Upper lobe of left lung (tissue), 4 donors: ENCODE results near the gene GEMIN7.

Experiments
- EP300 ChIP-seq, 4 donors: sonication (generic); formaldehyde crosslinking; IDR thresholded peaks; one replicate each; pipeline ENCODE4 v1.5.1; 2017; ENCODE audit warnings: antibody characterized with exemption in 4 of 4, control low read depth in 2 of 4
- POLR2A ChIP-seq, 4 donors: fragments of 450-650 bp; IDR thresholded peaks; one replicate each; pipeline ENCODE4 v1.5.1; 2016 to 2017; ENCODE audit warnings: antibody characterized with exemption in 4 of 4, mild to moderate bottlenecking in 2 of 4
- POLR2AphosphoS5 ChIP-seq, 2 donors: sonication (generic); formaldehyde crosslinking; IDR thresholded peaks; one replicate each; pipeline ENCODE4 v1.5.1; 2017; ENCODE audit warnings: antibody characterized with exemption in 2 of 2
- TF ChIP-seq, protein P1 (sequence below), 6 experiments: fragments of 450-650 bp in 4 of 6; fragments of 200-600 bp in 2 of 6; sonication (generic) in 2 of 6; IDR thresholded peaks; one replicate each; pipeline ENCODE4 v1.5.1; 2016 to 2019; ENCODE audit warnings: antibody characterized with exemption in 6 of 6

DNA sequence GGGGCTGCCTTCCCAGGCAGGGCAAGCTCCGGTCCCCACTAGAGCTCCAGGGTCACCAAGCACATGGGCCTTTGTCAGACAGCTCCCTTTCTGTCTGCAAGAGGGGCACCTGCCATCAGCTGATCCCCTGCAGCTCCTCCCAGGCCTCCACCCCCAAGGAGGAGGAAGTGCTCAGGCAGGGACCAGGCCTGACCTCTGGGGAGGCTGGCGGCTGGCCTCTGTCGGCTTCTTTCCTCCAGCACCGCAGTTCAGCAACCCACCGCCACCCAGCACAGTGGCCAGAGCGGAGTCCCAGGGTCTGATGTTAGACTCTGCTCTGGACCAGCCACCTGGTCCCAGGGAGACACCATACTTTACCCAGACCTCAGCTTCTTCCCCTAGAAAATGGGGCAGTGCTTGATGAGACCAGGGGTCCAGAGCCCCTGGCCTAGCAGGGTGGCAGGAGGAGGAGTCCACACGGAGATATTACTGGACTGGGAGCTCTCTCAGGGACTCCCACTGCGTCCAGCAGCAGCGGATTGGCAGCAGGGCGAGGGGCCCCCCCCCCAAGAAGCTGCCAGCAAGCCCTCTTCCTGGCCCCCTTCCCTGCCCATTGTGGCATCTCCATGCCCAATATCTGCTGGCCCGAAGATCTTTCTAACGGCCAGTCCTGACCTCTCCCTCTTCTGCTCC is 57.6 kb downstream of the GEMIN7 start:
- TF ChIP-seq POLR2A (IDR thresholded peaks at IDR 0.05) (no peak), EP300 (IDR thresholded peaks at IDR 0.05) (no peak), POLR2AphosphoS5 (IDR thresholded peaks at IDR 0.05) (no peak)
- TF ChIP-seq, protein P1, sequence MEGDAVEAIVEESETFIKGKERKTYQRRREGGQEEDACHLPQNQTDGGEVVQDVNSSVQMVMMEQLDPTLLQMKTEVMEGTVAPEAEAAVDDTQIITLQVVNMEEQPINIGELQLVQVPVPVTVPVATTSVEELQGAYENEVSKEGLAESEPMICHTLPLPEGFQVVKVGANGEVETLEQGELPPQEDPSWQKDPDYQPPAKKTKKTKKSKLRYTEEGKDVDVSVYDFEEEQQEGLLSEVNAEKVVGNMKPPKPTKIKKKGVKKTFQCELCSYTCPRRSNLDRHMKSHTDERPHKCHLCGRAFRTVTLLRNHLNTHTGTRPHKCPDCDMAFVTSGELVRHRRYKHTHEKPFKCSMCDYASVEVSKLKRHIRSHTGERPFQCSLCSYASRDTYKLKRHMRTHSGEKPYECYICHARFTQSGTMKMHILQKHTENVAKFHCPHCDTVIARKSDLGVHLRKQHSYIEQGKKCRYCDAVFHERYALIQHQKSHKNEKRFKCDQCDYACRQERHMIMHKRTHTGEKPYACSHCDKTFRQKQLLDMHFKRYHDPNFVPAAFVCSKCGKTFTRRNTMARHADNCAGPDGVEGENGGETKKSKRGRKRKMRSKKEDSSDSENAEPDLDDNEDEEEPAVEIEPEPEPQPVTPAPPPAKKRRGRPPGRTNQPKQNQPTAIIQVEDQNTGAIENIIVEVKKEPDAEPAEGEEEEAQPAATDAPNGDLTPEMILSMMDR (IDR thresholded peaks at IDR 0.05): no peak
